Ishikawa (cell line): ENCODE measurements around the gene MTUS2.

Experiments
- CREB1 ChIP-seq: IDR thresholded peaks from 2 replicates; pipeline ENCODE4 v1.6.1; 2012; ENCODE audit warnings: low read depth
- EP300 ChIP-seq: IDR thresholded peaks from 2 replicates; pipeline ENCODE4 v1.6.1; 2012; ENCODE audit warnings: borderline replicate concordance

- no peak for TF ChIP-seq CREB1
- TF ChIP-seq EP300: no peak
These were observed 55.9 kb downstream of the MTUS2 start for GRCh38 chr13:28875846-28876615.
